Endothelial cell of umbilical vein (primary cell): Measurements from ENCODE around the gene LRRC27.

Experiments
- EZH2 ChIP-seq: IDR thresholded peaks from 2 replicates; pipeline ENCODE4 v1.6.1; 2012; ENCODE audit warnings: borderline replicate concordance, low read depth, mild to moderate bottlenecking, moderate library complexity, low read length, inconsistent platforms; ENCODE audit not compliant: severe bottlenecking
- POLR2A ChIP-seq: IDR thresholded peaks from 2 replicates; pipeline ENCODE4 v1.6.1; 2012; ENCODE audit warnings: low read depth, mild to moderate bottlenecking, control low read depth, low read length
- TF ChIP-seq, protein P1 (sequence below): IDR thresholded peaks from 2 replicates; pipeline ENCODE4 v1.6.1; 2011; ENCODE audit not compliant: insufficient read depth, insufficient read length
- TF ChIP-seq, protein P2 (sequence below), 2 donors: IDR thresholded peaks; 1 replicate in 1 of 2; 2 replicates in 1 of 2; pipeline ENCODE4 v1.5.1; 2011; ENCODE audit warnings: low read length in 2 of 2, mild to moderate bottlenecking in 2 of 2, moderate library complexity in 2 of 2, control low read depth in 1 of 2, inconsistent platforms in 1 of 2, low read depth in 1 of 2; ENCODE audit not compliant: insufficient read depth in 1 of 2; ENCODE audit errors: extremely low read depth in 1 of 2

- TF ChIP-seq POLR2A (no peak), EZH2 (no peak)
- TF ChIP-seq, protein P1, sequence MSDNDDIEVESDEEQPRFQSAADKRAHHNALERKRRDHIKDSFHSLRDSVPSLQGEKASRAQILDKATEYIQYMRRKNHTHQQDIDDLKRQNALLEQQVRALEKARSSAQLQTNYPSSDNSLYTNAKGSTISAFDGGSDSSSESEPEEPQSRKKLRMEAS: no peak
- TF ChIP-seq, protein P2, sequence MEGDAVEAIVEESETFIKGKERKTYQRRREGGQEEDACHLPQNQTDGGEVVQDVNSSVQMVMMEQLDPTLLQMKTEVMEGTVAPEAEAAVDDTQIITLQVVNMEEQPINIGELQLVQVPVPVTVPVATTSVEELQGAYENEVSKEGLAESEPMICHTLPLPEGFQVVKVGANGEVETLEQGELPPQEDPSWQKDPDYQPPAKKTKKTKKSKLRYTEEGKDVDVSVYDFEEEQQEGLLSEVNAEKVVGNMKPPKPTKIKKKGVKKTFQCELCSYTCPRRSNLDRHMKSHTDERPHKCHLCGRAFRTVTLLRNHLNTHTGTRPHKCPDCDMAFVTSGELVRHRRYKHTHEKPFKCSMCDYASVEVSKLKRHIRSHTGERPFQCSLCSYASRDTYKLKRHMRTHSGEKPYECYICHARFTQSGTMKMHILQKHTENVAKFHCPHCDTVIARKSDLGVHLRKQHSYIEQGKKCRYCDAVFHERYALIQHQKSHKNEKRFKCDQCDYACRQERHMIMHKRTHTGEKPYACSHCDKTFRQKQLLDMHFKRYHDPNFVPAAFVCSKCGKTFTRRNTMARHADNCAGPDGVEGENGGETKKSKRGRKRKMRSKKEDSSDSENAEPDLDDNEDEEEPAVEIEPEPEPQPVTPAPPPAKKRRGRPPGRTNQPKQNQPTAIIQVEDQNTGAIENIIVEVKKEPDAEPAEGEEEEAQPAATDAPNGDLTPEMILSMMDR (IDR thresholded peaks at IDR 0.05; ENCODE audit: extremely low read depth in 1 of 2, insufficient read depth in 1 of 2, low read depth in 1 of 2, low read length in 2 of 2): no peak
These were observed 68.7 kb downstream of the LRRC27 start for GRCh38 chr10:132400547-132401151.
